ENCODE measurements around the gene UPF2. TPM values are rescaled to one million over a fixed set of nuclear protein-coding genes. Genes with fewer than 3 reads are reported as not detected.

The UPF2 gene
- total RNA-seq, 1 donor from 2014 or later: 25.1 TPM

DNA sequence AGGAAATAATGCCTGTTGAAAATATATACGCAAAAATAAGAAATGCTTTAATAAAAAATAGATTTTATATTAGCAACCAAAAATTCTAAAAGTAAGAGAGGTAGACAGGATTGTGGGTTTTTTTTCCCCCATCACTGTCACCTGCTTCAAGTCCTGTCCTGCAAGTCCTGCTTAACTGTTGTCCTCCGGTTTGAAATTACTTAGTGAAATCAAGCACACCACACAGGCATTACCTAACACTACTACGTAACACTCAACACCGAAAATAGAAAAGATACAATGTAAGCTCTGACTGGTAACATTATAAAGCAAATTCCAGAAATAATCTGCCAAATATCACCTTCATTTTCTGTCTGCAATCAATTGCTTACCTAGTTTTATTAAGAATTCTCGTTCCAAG lies 90.9 kb downstream of the UPF2 start:
- H3K4me3 Mint-ChIP-seq: no peak overlapping the region
- no peak overlapping the region for H3K27ac Mint-ChIP-seq (ENCODE audit: unreplicated experiment)
- H3K4me1 Mint-ChIP-seq: peaks cover 6% of the 10 kb centered on the region
- no peaks in the 10 kb centered on the region for H3K27me3 Mint-ChIP-seq (ENCODE audit: low read depth)
- TF ChIP-seq, protein P1, sequence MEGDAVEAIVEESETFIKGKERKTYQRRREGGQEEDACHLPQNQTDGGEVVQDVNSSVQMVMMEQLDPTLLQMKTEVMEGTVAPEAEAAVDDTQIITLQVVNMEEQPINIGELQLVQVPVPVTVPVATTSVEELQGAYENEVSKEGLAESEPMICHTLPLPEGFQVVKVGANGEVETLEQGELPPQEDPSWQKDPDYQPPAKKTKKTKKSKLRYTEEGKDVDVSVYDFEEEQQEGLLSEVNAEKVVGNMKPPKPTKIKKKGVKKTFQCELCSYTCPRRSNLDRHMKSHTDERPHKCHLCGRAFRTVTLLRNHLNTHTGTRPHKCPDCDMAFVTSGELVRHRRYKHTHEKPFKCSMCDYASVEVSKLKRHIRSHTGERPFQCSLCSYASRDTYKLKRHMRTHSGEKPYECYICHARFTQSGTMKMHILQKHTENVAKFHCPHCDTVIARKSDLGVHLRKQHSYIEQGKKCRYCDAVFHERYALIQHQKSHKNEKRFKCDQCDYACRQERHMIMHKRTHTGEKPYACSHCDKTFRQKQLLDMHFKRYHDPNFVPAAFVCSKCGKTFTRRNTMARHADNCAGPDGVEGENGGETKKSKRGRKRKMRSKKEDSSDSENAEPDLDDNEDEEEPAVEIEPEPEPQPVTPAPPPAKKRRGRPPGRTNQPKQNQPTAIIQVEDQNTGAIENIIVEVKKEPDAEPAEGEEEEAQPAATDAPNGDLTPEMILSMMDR (conservative IDR thresholded peaks at IDR 0.05): no peak
- no peak for DNase-seq (ENCODE audit: low read depth, low spot score)
- peaks cover 8% of the 10 kb centered on the region for H3K36me3 Mint-ChIP-seq (ENCODE audit: low read depth)
- no peaks in the 10 kb centered on the region for H3K9me3 Mint-ChIP-seq

DNA sequence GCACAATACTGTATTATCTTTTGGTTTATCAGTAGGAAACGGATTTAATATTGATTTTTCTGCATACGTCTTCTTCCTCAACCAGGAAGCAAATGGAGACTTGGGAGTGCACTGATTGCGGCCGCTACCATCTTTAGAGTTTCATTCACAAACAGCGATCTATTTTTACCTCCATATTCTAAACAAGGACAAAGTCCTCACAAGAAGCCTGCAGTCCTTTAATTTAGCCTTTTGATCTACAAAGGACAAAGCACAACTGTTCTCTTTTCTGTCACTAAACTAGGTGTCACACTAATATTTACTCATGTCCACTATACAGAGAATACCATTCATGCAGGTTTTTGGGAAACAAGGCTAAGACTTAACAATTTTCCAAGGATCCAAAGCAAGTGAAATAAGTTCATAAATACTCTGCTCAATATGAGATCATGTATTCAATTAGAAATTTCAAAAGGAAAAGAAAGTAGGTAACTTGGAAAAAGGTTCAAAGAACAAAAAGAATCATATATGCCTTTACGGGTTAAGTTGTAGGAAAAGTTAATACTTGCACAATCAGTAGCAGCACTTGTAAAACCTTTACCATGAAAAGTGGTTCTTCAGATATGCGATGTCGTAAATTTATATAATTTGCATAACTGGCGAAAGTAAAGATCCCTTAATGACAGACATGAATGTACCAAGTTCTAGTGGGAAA lies 92.1 kb downstream of the UPF2 start:
- TF ChIP-seq, protein P1 (conservative IDR thresholded peaks at IDR 0.05): no peak
- Mint-ChIP-seq H3K9me3 (no peaks in the 10 kb centered on the region), H3K36me3 (ENCODE audit: low read depth) (peaks cover 8% of the 10 kb centered on the region), H3K27ac (ENCODE audit: unreplicated experiment) (no peak overlapping the region), H3K4me3 (no peak overlapping the region), H3K27me3 (ENCODE audit: low read depth) (no peaks in the 10 kb centered on the region), H3K4me1 (peaks cover 6% of the 10 kb centered on the region)
- DNase-seq (ENCODE audit: low read depth, low spot score): no peak

DNA sequence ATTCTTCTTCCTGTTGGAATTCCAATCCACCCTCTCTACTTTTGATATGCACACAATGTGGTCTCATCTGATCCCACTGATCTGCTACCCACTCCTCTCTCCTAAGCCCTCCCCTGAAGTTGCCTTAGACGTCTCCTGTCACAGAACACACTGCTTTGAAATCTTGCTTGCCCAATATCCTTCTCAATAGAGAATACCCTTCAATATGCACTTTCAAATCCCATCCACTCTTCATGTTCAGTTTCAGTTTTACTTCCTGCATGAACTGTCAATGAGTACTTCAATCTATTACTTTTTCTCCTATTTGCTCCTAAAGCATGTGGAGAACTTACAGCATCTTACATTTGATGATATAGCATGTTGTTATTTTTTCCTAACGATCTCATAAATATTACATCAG lies 93.5 kb downstream of the UPF2 start:
- no peaks in the 10 kb centered on the region for H3K27me3 Mint-ChIP-seq (ENCODE audit: low read depth)
- peaks cover 6% of the 10 kb centered on the region for H3K4me1 Mint-ChIP-seq
- no peaks in the 10 kb centered on the region for H3K9me3 Mint-ChIP-seq
- H3K27ac Mint-ChIP-seq (ENCODE audit: unreplicated experiment): no peak overlapping the region
- peaks cover 10% of the 10 kb centered on the region for H3K36me3 Mint-ChIP-seq (ENCODE audit: low read depth)
- TF ChIP-seq, protein P1 (conservative IDR thresholded peaks at IDR 0.05): no peak
- DNase-seq (ENCODE audit: low read depth, low spot score): no peak
- no peak overlapping the region for H3K4me3 Mint-ChIP-seq

DNA sequence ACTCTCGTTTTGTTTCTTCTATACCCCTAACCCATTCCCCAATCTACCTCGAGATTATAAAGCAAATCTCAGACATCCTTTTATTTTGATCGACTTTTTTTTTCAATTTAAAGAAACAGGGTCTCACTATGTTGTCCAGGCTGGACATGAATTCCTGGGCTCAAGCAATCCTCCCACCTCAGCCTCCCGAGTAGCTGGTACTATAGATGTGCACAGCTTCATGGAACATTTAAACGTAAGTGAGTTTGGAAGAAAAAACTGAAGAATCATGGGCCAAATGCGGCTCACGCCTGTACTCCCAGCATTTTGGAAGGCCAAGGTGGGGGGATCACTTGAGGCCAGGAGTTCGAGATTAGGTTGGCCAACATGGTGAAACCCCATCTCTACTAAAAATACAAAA lies 96.0 kb downstream of the UPF2 start:
- H3K27me3 Mint-ChIP-seq (ENCODE audit: low read depth): no peaks in the 10 kb centered on the region
- TF ChIP-seq, protein P1 (conservative IDR thresholded peaks at IDR 0.05): no peak
- H3K9me3 Mint-ChIP-seq: no peaks in the 10 kb centered on the region
- H3K36me3 Mint-ChIP-seq (ENCODE audit: low read depth): peaks cover 18% of the 10 kb centered on the region
- no peak overlapping the region for H3K27ac Mint-ChIP-seq (ENCODE audit: unreplicated experiment)
- no peak for DNase-seq (ENCODE audit: low read depth, low spot score)
- no peak overlapping the region for H3K4me3 Mint-ChIP-seq
- H3K4me1 Mint-ChIP-seq: peaks cover 6% of the 10 kb centered on the region

DNA sequence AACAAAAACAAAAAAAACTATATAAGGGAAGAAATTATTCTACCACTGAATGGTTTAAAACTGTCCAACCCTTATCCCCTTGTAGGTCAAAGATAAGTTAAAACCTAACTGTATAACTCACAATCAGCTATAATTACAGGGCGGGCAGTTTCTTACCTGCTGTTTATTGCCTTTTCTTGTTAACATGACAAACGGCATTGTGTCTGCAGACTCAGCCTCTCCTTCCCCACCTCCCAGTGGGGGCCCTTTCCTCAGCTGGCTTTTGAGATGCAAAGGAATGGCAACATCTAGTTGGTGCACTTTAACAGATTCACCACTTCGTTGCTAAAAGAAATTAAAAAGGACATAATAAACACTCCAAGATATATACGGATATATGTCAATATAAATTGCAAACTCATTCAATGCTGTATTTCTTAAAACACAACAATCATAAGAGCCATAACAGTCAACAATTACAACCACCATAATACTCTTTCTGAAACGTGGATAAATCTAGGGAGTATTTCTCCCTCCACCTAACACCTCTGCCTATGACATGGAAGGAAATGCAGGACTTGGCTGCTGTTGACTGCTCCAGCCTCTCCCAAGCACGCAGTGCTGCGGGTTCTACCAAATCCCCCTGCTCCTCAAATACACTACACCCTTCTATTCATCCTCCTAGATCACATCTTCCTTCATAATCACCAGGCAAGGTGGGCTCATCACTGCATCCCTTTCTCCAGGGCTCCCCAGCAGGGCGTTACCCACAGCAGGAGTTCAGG lies 106.0 kb downstream of the UPF2 start:
- Mint-ChIP-seq H3K27me3 (ENCODE audit: low read depth) (no peaks in the 10 kb centered on the region), H3K27ac (ENCODE audit: unreplicated experiment) (no peak overlapping the region), H3K4me3 (no peak overlapping the region), H3K36me3 (ENCODE audit: low read depth) (peaks cover 9% of the 10 kb centered on the region), H3K9me3 (no peaks in the 10 kb centered on the region), H3K4me1 (peaks cover 12% of the 10 kb centered on the region)
- no peak for DNase-seq (ENCODE audit: low read depth, low spot score)
- TF ChIP-seq, protein P1 (conservative IDR thresholded peaks at IDR 0.05): no peak
